SIG-M5 (cell line): ENCODE data around the gene GARIN1A.

Source experiments
- DNase-seq: peaks from one replicate; lab custom pipeline; 2025; lab: John Stamatoyannopoulos, UW

The GARIN1A gene

DNA sequence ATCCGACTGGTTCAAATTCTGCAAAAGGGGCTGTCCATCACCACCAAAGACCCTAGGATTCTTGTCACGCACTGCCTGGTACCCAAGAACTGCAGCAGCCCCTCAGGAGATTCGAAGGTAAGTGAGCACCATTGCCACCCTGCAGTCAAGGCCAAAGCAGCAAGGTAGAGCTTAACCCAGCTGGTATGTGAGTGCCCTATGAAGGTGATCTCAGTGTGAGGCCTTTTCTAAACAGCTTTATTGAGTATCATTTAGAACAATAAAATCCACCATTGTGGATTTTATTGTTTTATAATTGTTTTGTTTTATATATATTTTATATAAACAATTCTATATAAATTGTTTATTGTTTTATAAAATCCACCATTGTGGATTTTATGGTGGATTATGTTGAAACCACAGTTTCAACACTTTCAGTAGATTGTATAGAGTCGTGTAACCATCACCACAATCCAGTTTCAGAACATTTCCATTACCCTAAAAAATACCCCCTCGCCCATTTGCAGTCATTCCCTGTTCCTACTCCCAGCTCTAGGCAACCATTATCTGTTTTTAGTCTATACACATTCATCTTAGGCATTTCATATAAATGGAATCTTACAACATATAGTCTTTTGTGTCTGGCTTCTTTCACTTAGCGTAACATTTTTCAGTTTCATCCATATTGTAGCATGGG lies 47.0 kb downstream of the GARIN1A start:
- DNase-seq, result no peak

DNA sequence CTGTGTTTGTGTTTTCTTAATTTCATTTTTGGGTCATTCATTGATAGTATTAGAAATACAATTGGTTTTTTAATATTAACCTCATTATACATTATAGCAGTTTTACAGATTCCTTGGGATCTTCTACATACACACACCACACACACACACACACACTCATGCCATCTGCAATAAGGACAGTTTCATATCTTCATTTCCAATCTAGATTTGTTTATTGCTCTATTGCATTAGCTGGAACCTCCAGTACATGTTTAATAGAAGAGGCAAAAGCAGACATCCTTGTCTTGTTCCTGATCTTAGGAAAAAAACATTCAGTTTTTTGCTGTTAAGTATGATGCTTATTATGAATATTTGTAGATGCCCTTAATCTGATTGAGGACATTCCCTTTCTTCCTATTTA lies 49.3 kb downstream of the GARIN1A start:
- no peak for DNase-seq
